GM12878 (cell line): ENCODE results near the gene SERINC1. TPM values are rescaled to one million over a fixed set of nuclear protein-coding genes. Genes with fewer than 3 reads are reported as not detected.

ENCODE experiments used
- ATAC-seq: fragments of 200-7000 bp; cut with Tn5 transposase; 3 replicates; pipeline ENCODE4 v1.9.1; 2020; ENCODE audit warnings: mild to moderate bottlenecking, moderate library complexity
- BruUV-seq: library from RNA; stranded (reverse); fragments of 400-500 nt; replicated peaks from 2 replicates; lab custom pipeline; 2021; lab: Mats Ljungman, UMichigan
- CTCF ChIA-PET: fragments of 300-600 bp; sonication (Branson Sonifier 250); formaldehyde crosslinking; extraction: SDS; loops from one replicate; lab custom pipeline; 2021; ENCODE audit warnings: inconsistent platforms; lab: Yijun Ruan, JAX
- POLR2A ChIA-PET: fragments of 350-600 bp; formaldehyde crosslinking; extraction: SDS; loops from one replicate; lab custom pipeline; 2021; ENCODE audit warnings: inconsistent platforms; lab: Charles Lee
- RAD21 ChIA-PET: fragments of 300-600 bp; sonication (Branson Sonifier 250); formaldehyde crosslinking; loops from one replicate; lab custom pipeline; 2023; ENCODE audit warnings: antibody characterized with exemption; ENCODE audit not compliant: unreplicated experiment; lab: Charles Lee
- SMC1A ChIA-PET: fragments of 300-600 bp; sonication (Branson Sonifier 250); formaldehyde crosslinking; loops from one replicate; lab custom pipeline; 2023; ENCODE audit not compliant: unreplicated experiment, uncharacterized antibody; lab: Charles Lee
- DNase-seq: peaks from one replicate; pipeline ENCODE4 v3.0.0-alpha.2; 2011; ENCODE audit warnings: low read depth, low spot score
- FAIRE-seq: peaks from 3 replicates; lab custom pipeline; 2011; peaks lifted over from hg19 to GRCh38; lab: Jason Lieb, UNC
- H2AFZ ChIP-seq: 2 replicates; pipeline ENCODE4 v1.6.0; 2011; ENCODE audit warnings: low read depth, low read length, control low read depth; ENCODE audit not compliant: control insufficient read depth
- H3K27ac ChIP-seq: 2 replicates; pipeline ENCODE4 v1.5.1; 2011; ENCODE audit warnings: control low read depth; ENCODE audit not compliant: control insufficient read depth, insufficient read depth
- H3K27me3 ChIP-seq, 2 experiments: replicated peaks in 1 of 2; 2 replicates each; pipeline versions ENCODE4 v1.6.0 to v1.6.1; 2011; ENCODE audit warnings: low read length in 1 of 2; ENCODE audit not compliant: control insufficient read depth in 2 of 2, insufficient read depth in 2 of 2
- H3K36me3 ChIP-seq, 2 experiments: 2 replicates each; pipeline ENCODE4 v1.5.1; 2011; ENCODE audit warnings: low read length in 1 of 2; ENCODE audit not compliant: control insufficient read depth in 2 of 2, insufficient read depth in 2 of 2
- H3K4me1 ChIP-seq: 2 replicates; pipeline ENCODE4 v1.6.1; 2011; ENCODE audit warnings: mild to moderate bottlenecking, low read length, moderate library complexity, mixed read lengths; ENCODE audit not compliant: control insufficient read depth, insufficient read depth
- H3K4me2 ChIP-seq: 2 replicates; pipeline ENCODE4 v1.6.0; 2011; ENCODE audit warnings: control low read depth; ENCODE audit not compliant: control insufficient read depth, insufficient read depth
- H3K4me3 ChIP-seq: fragments of 200-600 bp; sonication (generic); 2 replicates; pipeline ENCODE4 v1.5.1; 2016
- H3K79me2 ChIP-seq: 2 replicates; pipeline ENCODE4 v1.6.0; 2011; ENCODE audit warnings: low read length; ENCODE audit not compliant: control insufficient read depth, insufficient read depth
- H3K9ac ChIP-seq: 2 replicates; pipeline ENCODE4 v1.8.0; 2011; ENCODE audit warnings: low read length, control low read depth, mixed read lengths; ENCODE audit not compliant: control insufficient read depth, insufficient read depth
- H3K9me3 ChIP-seq: replicated peaks from 3 replicates; pipeline ENCODE4 v1.5.1; 2011; ENCODE audit warnings: mild to moderate bottlenecking, low read length; ENCODE audit not compliant: control insufficient read depth, insufficient read depth
- H4K20me1 ChIP-seq: 2 replicates; pipeline ENCODE4 v1.6.0; 2011; ENCODE audit not compliant: control insufficient read depth, insufficient read depth
- DPF2 ChIP-seq: fragments of 450-650 bp; IDR thresholded peaks from 2 replicates; pipeline ENCODE4 v1.6.1; 2017; ENCODE audit warnings: mild to moderate bottlenecking
- IRF4 ChIP-seq: IDR thresholded peaks from 2 replicates; pipeline ENCODE4 v1.6.1; 2011; ENCODE audit warnings: low read depth, low read length
- MEF2B ChIP-seq: fragments of 450-650 bp; IDR thresholded peaks from 2 replicates; pipeline ENCODE4 v1.6.1; 2018; ENCODE audit warnings: mild to moderate bottlenecking, moderate library complexity; ENCODE audit not compliant: partially characterized antibody, poor library complexity, severe bottlenecking
- MXI1 ChIP-seq: fragments of 150-350 bp; IDR thresholded peaks from 2 replicates; pipeline ENCODE4 v1.6.1; 2011; ENCODE audit warnings: low read depth, mild to moderate bottlenecking, inconsistent platforms, low read length, improper control_type of control experiment
- MYB ChIP-seq: fragments of 150-350 bp; IDR thresholded peaks from 2 replicates; pipeline ENCODE4 v1.6.1; 2014; ENCODE audit warnings: mild to moderate bottlenecking, low read depth, low read length, borderline replicate concordance
- POU2F2 ChIP-seq: IDR thresholded peaks from 3 replicates; pipeline ENCODE4 v1.6.1; 2011; ENCODE audit warnings: low read depth, mild to moderate bottlenecking, low read length, borderline replicate concordance
- RUNX3 ChIP-seq: IDR thresholded peaks from 2 replicates; pipeline ENCODE4 v1.6.1; 2012; ENCODE audit warnings: low read length, inconsistent platforms
- STAT3 ChIP-seq: IDR thresholded peaks from 2 replicates; pipeline ENCODE4 v1.6.1; 2011; ENCODE audit warnings: low read depth, low read length, improper control_type of control experiment
- YY1 ChIP-seq: IDR thresholded peaks from 2 replicates; pipeline ENCODE4 v1.6.1; 2011; ENCODE audit warnings: low read depth, mild to moderate bottlenecking, low read length
- WGBS: methylation state at CpG from one replicate; pipeline ENCODE4 v1.1.6; 2016; ENCODE audit warnings: low lambda C conversion rate; ENCODE audit not compliant: insufficient replicate concordance, insufficient coverage; ENCODE audit errors: missing lambda C conversion rate; 5-methylcytosine and 5-hydroxymethylcytosine counted together
- in situ Hi-C: fragments of 300-500 bp; cut with MboI; formaldehyde crosslinking; loops from 9 replicates; pipeline ENCODE4 v1.14.3; 2018; ENCODE audit warnings: mixed read lengths
- intact Hi-C: fragments of 100-400 bp; cut with micrococcal nuclease; formaldehyde crosslinking; loops from one replicate; pipeline ENCODE4 v1.14.2; 2022; ENCODE audit not compliant: unreplicated experiment
- polyA plus RNA-seq, 11 experiments: library from polyadenylated mRNA; depleted of rRNA in 4 of 11; unstranded in 6 of 11; stranded (reverse) in 5 of 11; fragments of >200 nt; fragmentation: Nextera tagmentation in 4 of 11; fragmentation: Illumina TruSeq in 1 of 11; extraction: Ambion mirVana in 4 of 11; extraction: Trizol in 1 of 11; gene quantifications; 1 replicate in 1 of 11; 2 replicates in 10 of 11; pipeline versions ENCODE4 v1.2.1 to v1.2.3, GENCODE V29; 2011 to 2016; ENCODE audit warnings: inconsistent platforms in 2 of 11, missing spikeins in 2 of 11, low read depth in 1 of 11
- total RNA-seq, 4 experiments: library from RNA; depleted of rRNA in 3 of 4; stranded (reverse); fragments of >200 nt in 3 of 4; fragmentation: Illumina TruSeq in 1 of 4; extraction: Trizol in 1 of 4; gene quantifications; 2 replicates each; pipeline versions ENCODE4 v1.2.1 to v1.2.3, GENCODE V29; 2013 to 2021
- TF ChIP-seq, protein P1 (sequence below): fragments of 450-650 bp; IDR thresholded peaks from 2 replicates; pipeline ENCODE4 v1.6.1; 2014; ENCODE audit warnings: mild to moderate bottlenecking

SERINC1 gene
- total and polyA plus RNA-seq, 10 of the 15 experiments (the other 5 are each of a cell fraction or from before 2014, with no cell fraction given), result 18.5 to 45.7 (median 31.1) TPM

GRCh38 chr6:122399348-122400120 is 72.1 kb downstream of the SERINC1 start, which contains the start of gene HSF2 (continued):
- TF ChIP-seq MYB, result no peak
- no peak for TF ChIP-seq STAT3

GRCh38 chr6:122399055-122399347 is 72.6 kb downstream of the SERINC1 start:
- peaks cover 35% of the 10 kb centered on the region for H3K79me2 ChIP-seq
- peak; percentile 41 for FAIRE-seq
- DNase-seq, result no peak
- H4K20me1 ChIP-seq, result no peaks in the 10 kb centered on the region
- no peak overlapping the region for H3K9ac ChIP-seq
- WGBS, result 7% methylated on average over 2 of the region's 2 CpGs
- no peaks in the 10 kb centered on the region for H3K27me3 ChIP-seq
- no peak overlapping the region for H3K27ac ChIP-seq
- H2AFZ ChIP-seq, result peak overlapping the region; percentile 82
- CTCF ChIA-PET, result interaction anchor here (1.0 to 1.2 kb wide), 3 partner anchors 8 to 17 kb away, joined by 3 to 5 read pairs (median 3); no protein-coding TSS in a partner anchor
- H3K36me3 ChIP-seq, result no peaks in the 10 kb centered on the region
- ATAC-seq, result no peak
- peak overlapping the region; percentile 40; the same call in 1 of the 2 replicates for H3K4me2 ChIP-seq
- RAD21 ChIA-PET, result interaction anchor here (1.0 to 1.5 kb wide), 3 partner anchors 15 to 72 kb away, joined by 3 to 4 read pairs (median 3); partner anchors contain the start of gene SERINC1
- no peaks in the 10 kb centered on the region for H3K9me3 ChIP-seq
- H3K4me1 ChIP-seq, result no peaks in the 10 kb centered on the region; the same call in none of the 2 replicates
- intact Hi-C loops (loop anchor here (2.0 kb wide), 1 partner anchor 72 kb away; the partner anchor contains the start of gene SERINC1), in situ Hi-C loops (no loop called here)
- peak; percentile 6; the same call in 1 of the 2 replicates for TF ChIP-seq YY1
- no peak for TF ChIP-seq IRF4
- TF ChIP-seq, protein P1, sequence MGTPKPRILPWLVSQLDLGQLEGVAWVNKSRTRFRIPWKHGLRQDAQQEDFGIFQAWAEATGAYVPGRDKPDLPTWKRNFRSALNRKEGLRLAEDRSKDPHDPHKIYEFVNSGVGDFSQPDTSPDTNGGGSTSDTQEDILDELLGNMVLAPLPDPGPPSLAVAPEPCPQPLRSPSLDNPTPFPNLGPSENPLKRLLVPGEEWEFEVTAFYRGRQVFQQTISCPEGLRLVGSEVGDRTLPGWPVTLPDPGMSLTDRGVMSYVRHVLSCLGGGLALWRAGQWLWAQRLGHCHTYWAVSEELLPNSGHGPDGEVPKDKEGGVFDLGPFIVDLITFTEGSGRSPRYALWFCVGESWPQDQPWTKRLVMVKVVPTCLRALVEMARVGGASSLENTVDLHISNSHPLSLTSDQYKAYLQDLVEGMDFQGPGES, result no peak
- TF ChIP-seq POU2F2, result peak; percentile 46; the same call in 1 of the 3 replicates
- peak; percentile 9 for TF ChIP-seq MEF2B
- no peak for TF ChIP-seq DPF2
- TF ChIP-seq MXI1, result 0 out of 2 replicates have a peak, but pooled peaks have one; percentile 44
- peak; percentile 29; the same call in 1 of the 2 replicates for TF ChIP-seq RUNX3
- SMC1A ChIA-PET, result interaction anchor here (0.7 kb wide), 1 partner anchor 67 kb away, joined by 3 read pairs; no protein-coding TSS in a partner anchor
- H3K4me3 ChIP-seq, result peak overlapping the region; percentile 29; the same call in 1 of the 2 replicates
- POLR2A ChIA-PET, result interaction anchor here (1.5 to 1.6 kb wide), 2 partner anchors 10 to 73 kb away, joined by 4 to 9 read pairs; partner anchors contain the start of gene SERINC1
- no TSS peak for BruUV-seq
